Superior temporal gyrus (tissue), 1 donor: ENCODE data around the gene ELP1.
"Not testable (repeated sequence)": the region's sequence is repeated elsewhere in the genome, so short reads cannot be mapped to it uniquely, and the experiment has no call there.

Source experiments
- DNase-seq: peaks from one replicate; pipeline ENCODE4 v3.0.0-alpha.2; 2016; ENCODE audit errors: extremely low spot score

ELP1 gene

GRCh38 chr9:108933718-108934322 lies at the start of gene ELP1:
TSS of gene ELP1 (minus strand) at chr9:108934124. CDS start at chr9:108931146, 2,978 bp downstream.
- peak; percentile 93 for DNase-seq

GRCh38 chr9:108980893-108981292 lies 47.0 kb upstream of the ELP1 start:
- DNase-seq: no peak

- no peak for DNase-seq
Measured at GRCh38 chr9:108978205-108978604, 44.3 kb upstream of the ELP1 start.

- DNase-seq: no peak
Measured at GRCh38 chr9:108973895-108974294, 40.0 kb upstream of the ELP1 start.

- no peak for DNase-seq
Measured at GRCh38 chr9:108972626-108973209, 38.8 kb upstream of the ELP1 start.

- no peak for DNase-seq
Measured at GRCh38 chr9:108972186-108972585, 38.3 kb upstream of the ELP1 start.

GRCh38 chr9:108971392-108971791 lies 37.5 kb upstream of the ELP1 start:
- not testable (repeated sequence) for DNase-seq

GRCh38 chr9:108967916-108968315 lies 34.0 kb upstream of the ELP1 start:
- DNase-seq: peak; percentile 76

GRCh38 chr9:108963459-108964143 lies 29.7 kb upstream of the ELP1 start:
- no peak for DNase-seq

- no peak for DNase-seq
Measured at GRCh38 chr9:108961151-108961550, 27.2 kb upstream of the ELP1 start.

GRCh38 chr9:108960331-108960730 lies 26.4 kb upstream of the ELP1 start:
- DNase-seq: peak; percentile 22

- DNase-seq: no peak
Measured at GRCh38 chr9:108956631-108957026, 22.7 kb upstream of the ELP1 start.

GRCh38 chr9:108956022-108956630 lies 22.2 kb upstream of the ELP1 start:
- DNase-seq: no peak

- peak; percentile 89 for DNase-seq
Measured at GRCh38 chr9:108953983-108954574, 20.2 kb upstream of the ELP1 start.

GRCh38 chr9:108951578-108951977 lies 17.7 kb upstream of the ELP1 start:
- DNase-seq: no peak

- no peak for DNase-seq
Measured at GRCh38 chr9:108950168-108950567, 16.2 kb upstream of the ELP1 start.

- DNase-seq: no peak
Measured at GRCh38 chr9:108939975-108940374, 6.1 kb upstream of the ELP1 start.

GRCh38 chr9:108937561-108938305 lies 3.8 kb upstream of the ELP1 start:
- DNase-seq: no peak

- DNase-seq: peak; percentile 88
Measured at GRCh38 chr9:108934323-108934893, 484 bp upstream of the ELP1 start, which contains the start of gene ABITRAM. TSS of gene ABITRAM (plus strand) at chr9:108934400. CDS start at chr9:108934487, 87 bp downstream.

- peak; percentile 26 for DNase-seq
Measured at GRCh38 chr9:108933231-108933717, 650 bp downstream of the ELP1 start.

GRCh38 chr9:108928386-108928785 lies 5.5 kb downstream of the ELP1 start:
- DNase-seq: no peak
